PC-3 (cell line): Measurements from ENCODE around the gene KIR3DL2. TPM values are rescaled to one million over a fixed set of nuclear protein-coding genes. Genes with fewer than 3 reads are reported as not detected.
"Not testable (repeated sequence)": the region's sequence is repeated elsewhere in the genome, so short reads cannot be mapped to it uniquely, and the experiment has no call there.

Experiments used
- ATAC-seq: fragments of 200-7000 bp; cut with Tn5 transposase; 2 replicates; pipeline ENCODE4 v1.9.1; 2020; ENCODE audit warnings: mild to moderate bottlenecking, moderate library complexity
- BruUV-seq: library from RNA; stranded (reverse); fragments of 400-500 nt; replicated peaks from 2 replicates; lab custom pipeline; 2021; lab: Mats Ljungman, UMichigan
- CTCF ChIA-PET: fragments of 300-600 bp; sonication (Branson Sonifier 250); formaldehyde crosslinking; loops from one replicate; lab custom pipeline; 2022; ENCODE audit warnings: antibody characterized with exemption; lab: Charles Lee
- POLR2A ChIA-PET: fragments of 300-600 bp; sonication (Branson Sonifier 250); formaldehyde crosslinking; loops from one replicate; lab custom pipeline; 2022; ENCODE audit warnings: antibody characterized with exemption; ENCODE audit not compliant: unreplicated experiment; lab: Charles Lee
- DNase-seq: peaks from one replicate; pipeline ENCODE4 v3.0.0-alpha.2; 2015
- H2AFZ ChIP-seq: fragments of 300-600 bp; sonication (generic); 2 replicates; pipeline ENCODE4 v1.6.0; 2016; ENCODE audit warnings: antibody characterized with exemption, low read length
- H3F3A ChIP-seq: fragments of 300-600 bp; sonication (generic); one replicate; pipeline ENCODE4 v1.6.0; 2017; ENCODE audit warnings: antibody characterized with exemption, low read length, control low read depth, mild to moderate bottlenecking; ENCODE audit not compliant: unreplicated experiment
- H3K27ac ChIP-seq: fragments of 300-600 bp; sonication (generic); 2 replicates; pipeline ENCODE4 v1.5.1; 2016; ENCODE audit warnings: mild to moderate bottlenecking, low read length
- H3K27me3 ChIP-seq: fragments of 300-600 bp; sonication (generic); 2 replicates; pipeline ENCODE4 v1.6.1; 2016; ENCODE audit warnings: low read length, mixed read lengths
- H3K36me3 ChIP-seq: fragments of 300-600 bp; sonication (generic); 2 replicates; pipeline ENCODE4 v1.6.1; 2016; ENCODE audit warnings: low read depth, mixed run types, low read length, mixed read lengths
- H3K4me1 ChIP-seq: fragments of 300-600 bp; sonication (generic); 2 replicates; pipeline ENCODE4 v1.5.1; 2016; ENCODE audit warnings: low read length; ENCODE audit not compliant: insufficient read depth
- H3K4me2 ChIP-seq: fragments of 300-600 bp; sonication (generic); 2 replicates; pipeline ENCODE4 v1.6.0; 2016; ENCODE audit warnings: low read length
- H3K4me3 ChIP-seq: fragments of 300-600 bp; sonication (generic); 2 replicates; pipeline ENCODE4 v1.5.1; 2016; ENCODE audit warnings: mild to moderate bottlenecking, low read length, mixed read lengths
- H3K79me2 ChIP-seq: fragments of 300-600 bp; sonication (generic); 2 replicates; pipeline ENCODE4 v1.6.1; 2017; ENCODE audit warnings: low read length, mixed read lengths
- H3K9ac ChIP-seq: fragments of 300-600 bp; sonication (generic); 2 replicates; pipeline ENCODE4 v1.6.0; 2016; ENCODE audit warnings: mild to moderate bottlenecking, low read length
- H3K9me2 ChIP-seq: fragments of 300-600 bp; sonication (generic); replicated peaks from 2 replicates; pipeline ENCODE4 v1.6.1; 2016; ENCODE audit warnings: mixed run types, low read length, mixed read lengths
- H3K9me3 ChIP-seq: fragments of 300-600 bp; sonication (generic); 2 replicates; pipeline ENCODE4 v1.6.1; 2016; ENCODE audit warnings: low read length, mixed read lengths
- H4K20me1 ChIP-seq: fragments of 300-600 bp; sonication (generic); 2 replicates; pipeline ENCODE4 v1.6.1; 2016; ENCODE audit warnings: low read length, mixed read lengths
- CTCF ChIP-seq: fragments of 300-600 bp; sonication (generic); conservative IDR thresholded peaks from 2 replicates; pipeline ENCODE4 v1.5.1; 2017; ENCODE audit warnings: antibody characterized with exemption, low read depth, mild to moderate bottlenecking, low read length
- EZH2 ChIP-seq: fragments of 300-600 bp; sonication (generic); IDR thresholded peaks from one replicate; pipeline ENCODE4 v1.6.1; 2017; ENCODE audit warnings: antibody characterized with exemption, mild to moderate bottlenecking, low read length; ENCODE audit not compliant: unreplicated experiment
- EZH2phosphoT487 ChIP-seq: fragments of 300-600 bp; sonication (generic); IDR thresholded peaks from 2 replicates; pipeline ENCODE4 v1.6.1; 2018; ENCODE audit warnings: mild to moderate bottlenecking, antibody characterized with exemption, low read length, borderline replicate concordance
- intact Hi-C: fragments of 100-400 bp; cut with micrococcal nuclease; formaldehyde crosslinking; loops from 2 replicates; pipeline ENCODE4 v1.9.0; 2023
- total RNA-seq: library from RNA; depleted of rRNA; stranded (reverse); fragments of >200 nt; gene quantifications from 2 replicates; pipeline ENCODE4 v1.2.3, GENCODE V29; 2014

Gene KIR3DL2
- total RNA-seq, 1 experiment from 2014 or later, result not detected

- Histone ChIP-seq H3K9ac (no peak overlapping the region), H3K79me2 (no peaks in the 10 kb centered on the region), H3F3A (no peaks in the 10 kb centered on the region), H3K9me3 (no peaks in the 10 kb centered on the region), H3K36me3 (no peaks in the 10 kb centered on the region), H3K27ac (no peak overlapping the region), H3K4me2 (no peak overlapping the region), H3K4me3 (no peak overlapping the region), H3K27me3 (peaks cover 42% of the 10 kb centered on the region), H3K9me2 (no peaks in the 10 kb centered on the region), H3K4me1 (no peaks in the 10 kb centered on the region), H2AFZ (no peak overlapping the region), H4K20me1 (no peaks in the 10 kb centered on the region)
- ChIA-PET POLR2A (no interaction called here), CTCF (no interaction called here)
- DNase-seq, result no peak
- TF ChIP-seq EZH2phosphoT487, result no peak
- TF ChIP-seq EZH2, result no peak
- no peak for TF ChIP-seq CTCF
- no peak for ATAC-seq
- BruUV-seq, result no TSS peak
- intact Hi-C loops, result no loop called here
Observed at GRCh38 chr19:54893406-54893805, 43.2 kb downstream of the KIR3DL2 start.

- H3K27me3 ChIP-seq, result peaks cover 45% of the 10 kb centered on the region
- CTCF ChIA-PET, result not testable (repeated sequence)
Observed at GRCh38 chr19:54894106-54894505, 43.9 kb downstream of the KIR3DL2 start.

GRCh38 chr19:54896036-54896435 is 45.8 kb downstream of the KIR3DL2 start:
- no peak overlapping the region for H3K4me3 ChIP-seq
- H3K27me3 ChIP-seq, result peaks cover 55% of the 10 kb centered on the region
- ATAC-seq, result no peak
- no peaks in the 10 kb centered on the region for H3K79me2 ChIP-seq
- H3K9ac ChIP-seq, result no peak overlapping the region
- H2AFZ ChIP-seq, result no peak overlapping the region
- BruUV-seq, result no TSS peak
- no peaks in the 10 kb centered on the region for H3K36me3 ChIP-seq
- intact Hi-C loops, result no loop called here
- ChIA-PET CTCF (no interaction called here), POLR2A (no interaction called here)
- no peaks in the 10 kb centered on the region for H3F3A ChIP-seq
- no peak for DNase-seq
- H4K20me1 ChIP-seq, result no peaks in the 10 kb centered on the region
- no peak overlapping the region for H3K4me2 ChIP-seq
- no peaks in the 10 kb centered on the region for H3K4me1 ChIP-seq
- H3K9me2 ChIP-seq, result no peaks in the 10 kb centered on the region
- H3K9me3 ChIP-seq, result no peaks in the 10 kb centered on the region
- TF ChIP-seq CTCF (no peak), EZH2phosphoT487 (no peak), EZH2 (no peak)
- H3K27ac ChIP-seq, result no peak overlapping the region

More at GRCh38 chr19:54894106-54894505, 43.9 kb downstream of the KIR3DL2 start:
- H3K9ac ChIP-seq, ATAC-seq, H3K4me1 ChIP-seq, DNase-seq, BruUV-seq, intact Hi-C loops, H4K20me1 ChIP-seq, H3K4me2 ChIP-seq, H3K27ac ChIP-seq, H3K79me2 ChIP-seq, H3K9me2 ChIP-seq, H3K4me3 ChIP-seq, H3K9me3 ChIP-seq, H2AFZ ChIP-seq, H3K36me3 ChIP-seq, POLR2A ChIA-PET, H3F3A ChIP-seq: not testable (repeated sequence)

- H3K9me3 ChIP-seq, H3K9ac ChIP-seq, H3K27ac ChIP-seq, H2AFZ ChIP-seq, H4K20me1 ChIP-seq, H3K4me1 ChIP-seq, POLR2A ChIA-PET, ATAC-seq, H3K79me2 ChIP-seq, H3F3A ChIP-seq, H3K9me2 ChIP-seq, BruUV-seq, CTCF ChIA-PET, H3K4me2 ChIP-seq, intact Hi-C loops, DNase-seq, H3K4me3 ChIP-seq, H3K36me3 ChIP-seq: not testable (repeated sequence)
- peaks cover 45% of the 10 kb centered on the region for H3K27me3 ChIP-seq
Observed at GRCh38 chr19:54898685-54899084, 48.4 kb downstream of the KIR3DL2 start.

- H3K9ac ChIP-seq, BruUV-seq, H3F3A ChIP-seq, intact Hi-C loops, H3K79me2 ChIP-seq, H3K4me3 ChIP-seq, H4K20me1 ChIP-seq, ATAC-seq, H3K9me3 ChIP-seq, CTCF ChIA-PET, H2AFZ ChIP-seq, H3K27ac ChIP-seq, H3K4me1 ChIP-seq, H3K4me2 ChIP-seq, H3K9me2 ChIP-seq, POLR2A ChIA-PET, H3K36me3 ChIP-seq, DNase-seq: not testable (repeated sequence)
- peaks cover 40% of the 10 kb centered on the region for H3K27me3 ChIP-seq
Observed at GRCh38 chr19:54899646-54900045, 49.4 kb downstream of the KIR3DL2 start.
